GM12878 (cell line): ENCODE results near the gene CAB39. TPM values are rescaled to one million over a fixed set of nuclear protein-coding genes. Genes with fewer than 3 reads are reported as not detected.
A peak's percentile ranks its signal among the peaks of the same experiment; 100 is the strongest.
"Not testable (repeated sequence)": the region's sequence is repeated elsewhere in the genome, so short reads cannot be mapped to it uniquely, and the experiment has no call there.

Experiments
- ATAC-seq: fragments of 200-7000 bp; cut with Tn5 transposase; 3 replicates; pipeline ENCODE4 v1.9.1; 2020; ENCODE audit warnings: mild to moderate bottlenecking, moderate library complexity
- BruUV-seq: library from RNA; stranded (reverse); fragments of 400-500 nt; replicated peaks from 2 replicates; lab custom pipeline; 2021; lab: Mats Ljungman, UMichigan
- CTCF ChIA-PET: fragments of 300-600 bp; sonication (Branson Sonifier 250); formaldehyde crosslinking; extraction: SDS; loops from one replicate; lab custom pipeline; 2021; ENCODE audit warnings: inconsistent platforms; lab: Yijun Ruan, JAX
- POLR2A ChIA-PET: fragments of 350-600 bp; formaldehyde crosslinking; extraction: SDS; loops from one replicate; lab custom pipeline; 2021; ENCODE audit warnings: inconsistent platforms; lab: Charles Lee
- RAD21 ChIA-PET: fragments of 300-600 bp; sonication (Branson Sonifier 250); formaldehyde crosslinking; loops from one replicate; lab custom pipeline; 2023; ENCODE audit warnings: antibody characterized with exemption; ENCODE audit not compliant: unreplicated experiment; lab: Charles Lee
- SMC1A ChIA-PET: fragments of 300-600 bp; sonication (Branson Sonifier 250); formaldehyde crosslinking; loops from one replicate; lab custom pipeline; 2023; ENCODE audit not compliant: unreplicated experiment, uncharacterized antibody; lab: Charles Lee
- DNase-seq: peaks from one replicate; pipeline ENCODE4 v3.0.0-alpha.2; 2011; ENCODE audit warnings: low read depth, low spot score
- FAIRE-seq: peaks from 3 replicates; lab custom pipeline; 2011; peaks lifted over from hg19 to GRCh38; lab: Jason Lieb, UNC
- H2AFZ ChIP-seq: 2 replicates; pipeline ENCODE4 v1.6.0; 2011; ENCODE audit warnings: low read depth, low read length, control low read depth; ENCODE audit not compliant: control insufficient read depth
- H3K27ac ChIP-seq: 2 replicates; pipeline ENCODE4 v1.5.1; 2011; ENCODE audit warnings: control low read depth; ENCODE audit not compliant: control insufficient read depth, insufficient read depth
- H3K27me3 ChIP-seq, 2 experiments: replicated peaks in 1 of 2; 2 replicates each; pipeline versions ENCODE4 v1.6.0 to v1.6.1; 2011; ENCODE audit warnings: low read length in 1 of 2; ENCODE audit not compliant: control insufficient read depth in 2 of 2, insufficient read depth in 2 of 2
- H3K36me3 ChIP-seq, 2 experiments: 2 replicates each; pipeline ENCODE4 v1.5.1; 2011; ENCODE audit warnings: low read length in 1 of 2; ENCODE audit not compliant: control insufficient read depth in 2 of 2, insufficient read depth in 2 of 2
- H3K4me1 ChIP-seq: 2 replicates; pipeline ENCODE4 v1.6.1; 2011; ENCODE audit warnings: mild to moderate bottlenecking, low read length, moderate library complexity, mixed read lengths; ENCODE audit not compliant: control insufficient read depth, insufficient read depth
- H3K4me2 ChIP-seq: 2 replicates; pipeline ENCODE4 v1.6.0; 2011; ENCODE audit warnings: control low read depth; ENCODE audit not compliant: control insufficient read depth, insufficient read depth
- H3K4me3 ChIP-seq: fragments of 200-600 bp; sonication (generic); 2 replicates; pipeline ENCODE4 v1.5.1; 2016
- H3K79me2 ChIP-seq: 2 replicates; pipeline ENCODE4 v1.6.0; 2011; ENCODE audit warnings: low read length; ENCODE audit not compliant: control insufficient read depth, insufficient read depth
- H3K9ac ChIP-seq: 2 replicates; pipeline ENCODE4 v1.8.0; 2011; ENCODE audit warnings: low read length, control low read depth, mixed read lengths; ENCODE audit not compliant: control insufficient read depth, insufficient read depth
- H3K9me3 ChIP-seq: replicated peaks from 3 replicates; pipeline ENCODE4 v1.5.1; 2011; ENCODE audit warnings: mild to moderate bottlenecking, low read length; ENCODE audit not compliant: control insufficient read depth, insufficient read depth
- H4K20me1 ChIP-seq: 2 replicates; pipeline ENCODE4 v1.6.0; 2011; ENCODE audit not compliant: control insufficient read depth, insufficient read depth
- RB1 ChIP-seq: fragments of 450-650 bp; formaldehyde crosslinking; IDR thresholded peaks from 2 replicates; pipeline ENCODE4 v1.6.1; 2017; ENCODE audit warnings: mild to moderate bottlenecking, borderline replicate concordance
- RUNX3 ChIP-seq: IDR thresholded peaks from 2 replicates; pipeline ENCODE4 v1.6.1; 2012; ENCODE audit warnings: low read length, inconsistent platforms
- WGBS: methylation state at CpG from one replicate; pipeline ENCODE4 v1.1.6; 2016; ENCODE audit warnings: low lambda C conversion rate; ENCODE audit not compliant: insufficient replicate concordance, insufficient coverage; ENCODE audit errors: missing lambda C conversion rate; 5-methylcytosine and 5-hydroxymethylcytosine counted together
- in situ Hi-C: fragments of 300-500 bp; cut with MboI; formaldehyde crosslinking; loops from 9 replicates; pipeline ENCODE4 v1.14.3; 2018; ENCODE audit warnings: mixed read lengths
- intact Hi-C: fragments of 100-400 bp; cut with micrococcal nuclease; formaldehyde crosslinking; loops from one replicate; pipeline ENCODE4 v1.14.2; 2022; ENCODE audit not compliant: unreplicated experiment
- polyA plus RNA-seq, 11 experiments: library from polyadenylated mRNA; depleted of rRNA in 4 of 11; unstranded in 6 of 11; stranded (reverse) in 5 of 11; fragments of >200 nt; fragmentation: Nextera tagmentation in 4 of 11; fragmentation: Illumina TruSeq in 1 of 11; extraction: Ambion mirVana in 4 of 11; extraction: Trizol in 1 of 11; gene quantifications; 1 replicate in 1 of 11; 2 replicates in 10 of 11; pipeline versions ENCODE4 v1.2.1 to v1.2.3, GENCODE V29; 2011 to 2016; ENCODE audit warnings: inconsistent platforms in 2 of 11, missing spikeins in 2 of 11, low read depth in 1 of 11
- total RNA-seq, 4 experiments: library from RNA; depleted of rRNA in 3 of 4; stranded (reverse); fragments of >200 nt in 3 of 4; fragmentation: Illumina TruSeq in 1 of 4; extraction: Trizol in 1 of 4; gene quantifications; 2 replicates each; pipeline versions ENCODE4 v1.2.1 to v1.2.3, GENCODE V29; 2013 to 2021

Gene CAB39
- total and polyA plus RNA-seq, 10 of the 15 experiments (the other 5 are each of a cell fraction or from before 2014, with no cell fraction given): 13.3 to 129 (median 62.9) TPM

DNA sequence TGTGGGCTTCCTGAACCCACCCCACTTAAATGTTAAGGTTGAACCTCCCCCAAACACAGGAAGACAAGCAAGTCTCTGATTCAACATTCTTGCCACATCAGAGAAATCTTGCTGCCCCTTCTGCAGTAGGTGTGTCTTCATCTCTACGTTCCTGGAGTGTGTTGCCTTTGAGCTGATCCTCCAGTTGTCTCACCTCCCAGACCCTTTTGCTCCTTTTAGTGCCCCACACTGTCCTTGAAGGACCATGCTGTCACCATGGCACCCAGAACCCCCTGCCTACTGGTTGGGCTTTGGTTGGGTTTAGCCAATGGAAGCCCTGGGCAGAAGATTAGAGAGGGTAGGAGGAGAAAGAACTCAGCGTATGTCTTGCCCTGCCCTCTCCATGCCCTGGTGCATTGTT, 10.7 kb downstream of the CAB39 start:
- CTCF ChIA-PET: interaction anchor here (1.5 to 2.5 kb wide), 4 partner anchors 9 to 75 kb away, joined by 5 to 12 read pairs (median 6); no protein-coding TSS in a partner anchor
- ATAC-seq: no peak

DNA sequence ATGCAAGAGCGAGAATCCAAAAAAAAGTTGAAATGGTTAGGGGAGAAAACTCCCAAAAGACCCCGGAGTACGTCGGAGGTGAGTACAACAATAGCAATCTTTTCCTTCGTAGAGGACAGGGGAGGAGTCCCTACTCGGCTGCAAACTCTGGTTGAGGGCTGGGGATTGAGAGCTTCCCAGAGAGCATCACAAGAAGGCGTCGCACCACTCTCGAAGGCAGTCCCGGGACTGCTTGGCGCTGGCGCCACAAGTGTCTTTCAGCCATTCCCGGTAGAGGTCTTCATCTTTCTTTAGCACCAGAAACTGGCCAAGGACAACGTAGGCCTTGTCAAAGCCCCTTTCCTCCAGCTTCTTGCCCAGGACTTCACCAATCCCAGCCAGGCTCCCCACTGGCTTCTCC, 12.3 kb downstream of the CAB39 start:
- H3K4me3 ChIP-seq, in situ Hi-C loops, CTCF ChIA-PET, H3K27me3 ChIP-seq, H3K27ac ChIP-seq, H3K4me2 ChIP-seq, H3K9me3 ChIP-seq, DNase-seq, H2AFZ ChIP-seq, H3K9ac ChIP-seq, H4K20me1 ChIP-seq, POLR2A ChIA-PET, intact Hi-C loops, ATAC-seq, FAIRE-seq: not testable (repeated sequence)
- 97% methylated on average over 9 of the region's 14 CpGs for WGBS
- peaks cover 30% of the 10 kb centered on the region for H3K4me1 ChIP-seq
- ChIA-PET RAD21 (interaction anchor here (0.7 kb wide), 1 partner anchor 13 kb away, joined by 5 read pairs; no protein-coding TSS in a partner anchor), SMC1A (interaction anchor here (0.7 to 1.2 kb wide), 3 partner anchors 11 to 19 kb away, joined by 3 to 4 read pairs (median 3); no protein-coding TSS in a partner anchor)
- peaks cover 62% of the 10 kb centered on the region for H3K79me2 ChIP-seq
- H3K36me3 ChIP-seq: peaks cover 8 to 31% of the 10 kb centered on the region in 2 experiments
- BruUV-seq: TSS peak; percentile 38

More for the DNA sequence above, 10.7 kb downstream of the CAB39 start:
- Histone ChIP-seq H3K4me1 (peaks cover 32% of the 10 kb centered on the region), H3K9ac (no peak overlapping the region), H4K20me1 (no peaks in the 10 kb centered on the region), H2AFZ (no peak overlapping the region), H3K4me2 (no peak overlapping the region; the same call in 1 of the 2 replicates), H3K27ac (peak overlapping the region; percentile 32; the same call in 1 of the 2 replicates)
- no TSS peak for BruUV-seq
- no peak for FAIRE-seq
- ChIA-PET SMC1A (interaction anchor here (1.0 to 3.7 kb wide), 12 partner anchors 8 to 75 kb away, joined by 3 to 18 read pairs (median 5); no protein-coding TSS in a partner anchor), RAD21 (interaction anchor here (1.4 to 2.0 kb wide), 3 partner anchors 9 to 75 kb away, joined by 5 to 14 read pairs (median 13); no protein-coding TSS in a partner anchor)
- 81% methylated on average over 2 of the region's 2 CpGs for WGBS
- TF ChIP-seq RB1 (no peak), RUNX3 (0 out of 2 replicates have a peak, but pooled peaks have one; percentile 13)
- TF ChIP-seq, all 136 proteins: peak for 1
- intact Hi-C loops: no loop called here
- no peak for DNase-seq
- no peaks in the 10 kb centered on the region for H3K27me3 ChIP-seq
- H3K36me3 ChIP-seq: peaks cover 8 to 27% of the 10 kb centered on the region in 2 experiments
- POLR2A ChIA-PET: interaction anchor here (0.9 to 1.7 kb wide), 4 partner anchors 9 to 55 kb away, joined by 3 to 16 read pairs (median 4); partner anchors contain the start of gene CAB39
- H3K9me3 ChIP-seq: peaks cover 5% of the 10 kb centered on the region; the same call in 2 of the 3 replicates
- no peak overlapping the region for H3K4me3 ChIP-seq
- H3K79me2 ChIP-seq: peaks cover 68% of the 10 kb centered on the region
- in situ Hi-C loops: no loop called here
